ENCODE data around the gene EPS8L2.

The EPS8L2 gene

DNA sequence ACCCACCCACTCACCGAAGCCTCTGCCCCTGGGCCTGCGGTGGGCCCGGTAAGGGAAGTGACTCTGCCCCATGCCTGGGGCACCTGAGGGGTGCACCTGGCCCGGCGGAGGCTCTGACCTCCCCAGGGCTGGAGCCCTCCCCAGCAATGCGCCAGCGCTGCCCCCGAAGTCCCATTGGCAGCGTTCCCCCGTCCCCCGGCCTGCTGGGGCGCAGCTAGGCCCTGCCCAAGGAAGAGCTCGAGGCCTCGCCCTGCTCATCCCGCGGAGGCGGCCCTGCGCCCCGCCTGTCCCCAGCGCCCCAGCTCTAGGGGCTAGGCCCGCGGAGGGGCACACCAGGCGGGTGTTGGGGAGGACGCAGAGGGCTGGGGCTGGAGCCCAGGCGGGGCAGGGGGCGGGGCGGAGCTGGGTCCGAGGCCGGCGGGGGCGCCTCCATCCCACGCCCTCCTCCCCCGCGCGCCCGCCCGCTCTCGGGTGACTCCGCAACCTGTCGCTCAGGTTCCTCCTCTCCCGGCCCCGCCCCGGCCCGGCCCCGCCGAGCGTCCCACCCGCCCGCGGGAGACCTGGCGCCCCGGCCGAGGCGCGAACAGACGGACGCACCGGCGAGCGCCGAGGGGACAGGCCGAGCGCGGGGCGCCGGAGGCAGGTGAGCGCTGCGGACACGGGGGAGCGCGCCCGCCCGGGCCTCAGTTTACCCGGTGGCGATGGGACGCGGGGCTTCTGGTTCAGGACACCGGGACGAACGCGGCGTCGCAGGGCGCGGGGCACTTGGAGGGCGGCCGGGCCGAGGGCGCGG lies at the start of gene EPS8L2:
EPS8L2 (plus strand) TSS at position 586 of the 793 bp plus-strand sequence. CDS start 3,177 bp downstream, outside the sequence.
- no peak for DNase-seq (ENCODE audit: low read depth in 2 of 2)

DNA sequence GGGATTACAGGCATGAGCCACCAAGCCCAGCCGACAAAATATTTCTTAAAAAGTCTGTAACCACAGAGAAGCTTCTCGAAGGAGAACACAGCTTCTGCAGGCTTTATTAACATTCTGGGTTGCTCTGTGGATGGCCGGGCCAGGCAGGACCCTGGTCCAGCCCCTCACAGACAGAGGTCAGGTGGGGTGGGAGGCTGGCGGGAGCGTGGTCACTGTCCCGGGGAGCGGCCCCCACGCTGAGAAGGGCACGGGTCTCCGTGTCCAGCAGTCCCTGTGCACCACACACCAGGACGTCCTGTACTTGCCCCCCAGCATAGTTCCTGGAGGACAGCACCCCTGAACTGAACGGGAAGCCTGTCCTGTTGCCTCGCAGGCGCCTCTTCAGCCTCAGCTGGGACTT lies 49.6 kb upstream of the EPS8L2 start:
- DNase-seq (ENCODE audit: low read depth in 2 of 2), result no peak

DNA sequence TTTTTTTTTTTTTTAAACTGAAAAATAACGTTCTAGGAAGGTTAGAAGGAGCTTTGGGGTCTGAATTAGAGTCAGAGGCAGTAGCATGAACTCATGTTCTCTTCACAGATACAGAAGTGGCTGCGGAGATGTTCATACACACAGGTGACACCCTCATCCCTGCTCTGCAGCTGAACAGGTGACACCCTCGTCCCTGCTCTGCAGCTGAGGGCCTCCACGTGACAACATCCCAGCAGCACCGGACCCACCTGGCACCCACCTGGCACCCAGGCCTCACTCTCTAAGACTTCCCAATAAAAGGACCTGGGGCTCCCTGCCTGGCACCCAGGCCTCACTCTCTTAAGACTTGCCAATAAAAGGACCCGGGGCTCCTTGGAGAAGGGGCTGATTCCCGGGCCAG lies 49.2 kb upstream of the EPS8L2 start:
- DNase-seq (ENCODE audit: low read depth in 2 of 2), result no peak

DNA sequence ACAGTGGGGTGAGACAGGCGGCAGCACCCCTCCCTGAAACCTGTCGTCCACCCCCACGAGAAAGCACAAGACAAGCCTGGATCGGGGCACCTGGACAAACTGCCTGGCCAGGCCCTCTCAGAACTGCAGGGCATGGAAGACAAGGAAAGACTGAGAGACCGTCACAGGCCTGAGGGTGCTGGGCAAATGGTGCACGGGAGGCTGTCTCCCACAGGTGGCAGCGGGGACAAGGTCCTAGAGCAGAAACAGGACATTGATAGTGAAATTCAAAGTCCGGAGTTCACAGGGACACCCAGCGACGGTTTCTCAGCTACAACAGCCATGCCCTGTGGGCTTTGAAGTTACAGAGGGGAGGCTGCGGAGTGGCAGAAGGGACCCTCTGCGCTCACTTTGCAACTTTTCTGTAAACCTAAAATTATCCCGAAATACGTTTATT lies 48.3 kb upstream of the EPS8L2 start:
- DNase-seq (ENCODE audit: low read depth in 2 of 2), result no peak

DNA sequence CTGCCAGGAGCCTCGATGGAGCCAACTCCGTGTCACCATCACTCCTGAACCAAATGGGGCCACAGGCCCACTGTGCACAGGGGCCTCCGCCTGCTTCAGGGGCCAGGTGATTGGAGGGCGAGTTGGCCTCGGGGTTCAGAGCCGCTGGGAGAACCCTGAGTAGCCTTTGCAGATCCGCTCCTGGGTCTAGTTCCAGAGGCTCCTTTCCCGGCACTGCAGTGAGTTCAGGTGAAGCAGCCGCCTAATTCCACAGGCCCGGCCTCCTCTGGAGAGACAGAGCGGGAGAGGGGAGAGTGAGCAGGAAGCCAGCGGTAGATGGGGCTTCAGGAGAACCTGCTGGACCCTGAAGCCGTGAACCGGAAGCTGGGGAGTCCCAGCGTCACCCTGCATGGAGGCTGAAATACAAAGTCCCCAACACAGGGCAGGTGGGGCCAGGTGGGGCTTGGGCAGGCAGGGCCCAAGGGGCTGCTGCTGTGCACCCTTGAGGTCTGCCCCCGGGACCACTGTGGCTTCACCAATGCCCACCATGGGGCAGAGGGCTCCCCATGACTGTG lies 46.4 kb upstream of the EPS8L2 start:
- DNase-seq (ENCODE audit: low read depth in 2 of 2), result no peak

DNA sequence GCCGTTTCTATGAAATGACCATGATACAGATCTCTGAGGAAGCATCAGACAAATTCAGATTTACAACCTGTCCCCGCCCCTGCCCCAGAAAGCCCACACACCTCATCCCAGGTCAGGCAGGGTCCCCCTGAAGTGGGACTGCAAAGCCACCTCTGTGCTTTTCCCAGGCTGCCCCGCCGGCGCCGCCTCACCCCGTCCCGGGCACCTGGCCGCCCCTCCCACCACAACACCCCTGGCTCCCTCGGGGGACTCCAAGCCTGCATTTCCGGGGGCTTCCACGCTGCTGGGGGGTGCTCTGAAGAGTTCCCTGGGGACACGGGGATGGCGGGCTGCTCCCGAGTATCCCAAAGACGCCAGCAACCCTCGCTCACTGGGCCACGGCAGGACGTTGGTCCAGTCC lies 45.8 kb upstream of the EPS8L2 start:
- no peak for DNase-seq (ENCODE audit: low read depth in 2 of 2)

DNA sequence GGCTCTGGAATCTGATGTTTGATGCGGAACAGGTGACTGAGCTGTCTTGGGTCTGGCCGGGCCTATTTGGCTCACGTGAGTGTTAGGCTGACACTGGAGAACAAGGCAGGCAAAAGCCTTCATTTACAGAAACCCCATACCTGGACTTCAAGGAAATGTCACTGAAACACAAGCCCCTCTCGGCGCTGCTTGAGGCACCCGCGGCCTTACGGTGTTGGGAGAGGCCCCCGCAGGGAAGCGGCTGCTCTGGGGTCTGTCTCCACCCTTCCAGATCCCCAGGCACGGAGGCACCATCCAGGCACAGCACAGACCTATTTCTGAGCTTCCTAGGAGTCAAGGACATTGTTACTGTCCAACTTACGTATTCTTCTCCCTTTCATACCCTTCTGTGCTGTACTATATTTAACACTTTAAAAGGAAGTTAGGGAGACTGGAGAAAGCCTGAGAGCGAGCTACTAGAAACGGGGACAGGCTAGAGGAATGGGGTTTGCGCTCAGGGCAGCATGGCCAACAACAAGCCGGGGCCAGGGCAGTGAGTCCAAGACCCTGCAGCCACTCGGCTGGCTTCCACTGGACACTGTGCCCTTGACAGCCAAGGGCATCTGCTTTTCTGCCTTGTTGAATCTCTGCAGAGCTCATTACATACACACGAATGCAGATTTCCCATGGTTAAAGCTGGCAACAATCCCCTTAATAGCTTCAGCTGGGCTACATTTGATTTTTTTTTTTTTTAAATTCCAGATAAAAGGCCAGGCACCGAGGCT lies 45.2 kb upstream of the EPS8L2 start:
- no peak for DNase-seq (ENCODE audit: low read depth in 2 of 2)

DNA sequence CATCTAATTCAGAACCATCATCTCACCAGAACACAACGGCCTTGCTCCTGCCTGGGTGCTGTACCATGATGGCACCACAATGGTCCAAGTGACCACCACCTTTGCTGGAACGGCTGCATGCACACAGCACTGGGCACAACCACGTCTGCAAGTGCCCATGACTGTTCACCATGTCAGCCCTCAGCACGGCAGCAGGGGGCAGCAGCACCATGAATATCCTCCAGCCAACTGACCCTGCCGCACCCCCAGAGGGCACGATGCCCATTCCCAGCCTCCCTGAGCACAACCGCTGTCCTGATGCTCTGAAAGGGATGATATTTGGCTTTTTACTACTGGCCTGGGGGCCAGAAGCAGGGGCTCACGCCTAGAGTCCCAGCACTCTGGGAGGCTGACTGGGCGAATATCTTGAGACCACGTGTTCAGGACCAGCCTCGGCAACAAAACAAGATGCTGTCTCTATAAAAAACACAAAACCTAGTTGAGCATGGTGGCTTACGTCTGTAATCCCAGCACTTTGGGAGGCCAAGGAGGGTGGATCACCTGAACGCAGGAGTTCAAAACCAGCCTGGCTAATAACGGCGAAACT lies 43.2 kb upstream of the EPS8L2 start:
- DNase-seq (ENCODE audit: low read depth in 2 of 2), result no peak

DNA sequence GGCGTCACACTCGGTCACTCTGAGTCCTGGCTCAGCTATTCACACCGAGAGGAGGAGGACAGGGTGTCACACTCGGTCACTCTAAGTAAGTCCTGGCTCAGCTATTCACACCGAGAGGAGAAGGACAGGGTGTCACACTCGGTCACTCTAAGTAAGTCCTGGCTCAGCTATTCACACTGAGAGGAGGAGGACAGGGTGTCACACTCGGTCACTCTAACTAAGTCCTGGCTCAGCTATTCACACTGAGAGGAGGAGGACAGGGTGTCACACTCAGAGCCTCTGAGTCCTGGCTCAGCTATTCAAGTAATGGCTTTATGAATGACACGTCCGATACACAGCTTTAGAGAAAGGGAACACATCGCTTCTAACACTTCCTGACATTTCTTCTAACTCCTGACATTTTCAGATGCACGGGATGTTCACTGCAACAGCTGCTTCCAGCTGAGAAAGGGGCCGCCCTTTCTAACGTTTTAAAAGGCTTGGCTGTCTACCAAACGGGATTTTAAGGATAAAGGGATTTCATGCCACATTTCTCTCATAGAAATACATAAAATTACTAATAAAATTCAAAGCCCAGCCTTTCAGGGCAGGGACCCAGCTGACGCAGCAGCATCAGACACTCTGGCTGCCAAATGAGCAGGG lies 40.8 kb upstream of the EPS8L2 start:
- no peak for DNase-seq (ENCODE audit: low read depth in 2 of 2)

DNA sequence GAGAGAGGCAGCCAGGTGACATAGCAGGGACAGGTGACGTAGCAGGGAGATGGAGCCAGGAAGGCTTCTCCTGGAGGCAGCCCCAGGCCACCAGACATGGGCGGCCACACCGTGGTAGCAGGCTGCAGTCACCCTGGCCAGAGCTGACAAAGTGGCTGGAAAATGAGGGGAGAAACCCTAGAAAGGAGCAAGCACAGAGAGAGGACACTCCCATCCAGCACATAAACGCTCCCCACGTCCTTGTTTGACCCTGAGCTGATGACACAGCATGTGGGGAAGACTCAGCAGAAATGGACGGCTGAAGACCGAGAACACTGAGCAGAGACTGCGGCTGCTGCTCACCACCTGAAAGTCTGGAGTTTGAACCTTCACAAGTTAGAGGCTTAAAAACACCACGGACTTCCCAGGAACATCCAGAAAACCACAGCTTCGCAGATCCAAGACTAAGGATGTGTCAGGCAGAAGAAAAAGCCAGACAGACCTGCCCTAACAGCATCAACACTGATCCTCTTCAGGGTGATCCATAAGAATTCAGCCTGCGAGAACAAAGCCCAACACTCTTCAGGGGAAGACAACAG lies 40.2 kb upstream of the EPS8L2 start:
- no peak for DNase-seq (ENCODE audit: low read depth in 2 of 2)

DNA sequence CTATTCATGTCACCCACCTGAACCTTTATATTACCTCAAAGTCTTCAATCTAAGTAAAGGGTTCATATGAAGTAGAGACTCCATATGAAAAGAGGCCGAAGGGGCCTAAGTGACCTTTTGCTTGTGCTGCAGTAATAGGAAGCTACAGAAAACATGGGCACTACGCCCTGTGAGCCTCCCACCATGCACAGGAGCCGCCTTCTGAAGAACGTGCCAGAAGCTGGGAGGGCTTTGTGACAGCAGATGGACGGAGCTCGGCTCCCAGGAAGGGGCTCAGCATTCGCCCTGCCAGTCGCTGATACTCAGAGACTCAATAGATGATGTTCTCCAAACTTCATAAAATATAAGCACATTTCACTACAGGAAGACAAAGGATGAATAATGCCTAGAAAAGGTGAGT lies 32.2 kb upstream of the EPS8L2 start:
- no peak for DNase-seq (ENCODE audit: low read depth in 2 of 2)

DNA sequence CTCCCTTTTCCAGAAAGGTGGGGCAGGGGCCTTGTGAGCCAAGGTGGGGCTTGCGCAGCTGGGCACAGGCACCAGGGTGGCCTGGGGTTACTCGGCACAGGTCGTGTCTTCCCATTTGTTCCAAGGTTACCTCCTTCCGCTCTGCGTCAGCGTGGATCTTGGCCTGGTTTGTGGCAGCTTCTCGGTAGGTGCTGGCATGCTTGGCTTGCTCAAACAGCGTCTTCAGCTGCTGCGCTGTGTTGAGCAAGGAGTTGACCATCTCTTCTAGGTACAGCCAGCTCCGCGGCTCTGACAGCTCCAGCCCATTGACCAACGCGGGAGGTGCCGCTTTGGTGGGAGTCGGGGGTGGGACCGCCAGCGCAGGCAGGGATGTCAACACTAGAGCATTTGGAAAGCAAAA lies 31.6 kb upstream of the EPS8L2 start:
- no peak for DNase-seq (ENCODE audit: low read depth in 2 of 2)

DNA sequence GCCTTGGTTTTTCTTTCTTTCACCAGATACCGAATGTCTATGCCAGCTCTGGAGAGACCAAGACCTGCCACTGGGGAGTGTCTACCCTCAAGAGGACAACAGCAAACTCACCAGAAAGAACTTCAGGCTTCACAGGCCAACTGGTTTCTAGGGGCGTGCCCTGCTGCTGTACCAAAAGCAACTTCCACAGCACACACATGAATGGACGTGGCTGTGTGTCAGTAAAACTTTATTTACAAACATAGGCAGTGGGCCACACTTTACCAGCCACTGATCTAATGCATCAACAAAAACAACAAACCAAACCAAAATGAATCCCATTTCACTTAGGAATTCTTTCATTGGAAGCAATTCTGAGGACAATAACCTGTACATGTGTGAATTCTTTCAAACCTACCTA lies 27.7 kb upstream of the EPS8L2 start:
- no peak for DNase-seq (ENCODE audit: low read depth in 2 of 2)

DNA sequence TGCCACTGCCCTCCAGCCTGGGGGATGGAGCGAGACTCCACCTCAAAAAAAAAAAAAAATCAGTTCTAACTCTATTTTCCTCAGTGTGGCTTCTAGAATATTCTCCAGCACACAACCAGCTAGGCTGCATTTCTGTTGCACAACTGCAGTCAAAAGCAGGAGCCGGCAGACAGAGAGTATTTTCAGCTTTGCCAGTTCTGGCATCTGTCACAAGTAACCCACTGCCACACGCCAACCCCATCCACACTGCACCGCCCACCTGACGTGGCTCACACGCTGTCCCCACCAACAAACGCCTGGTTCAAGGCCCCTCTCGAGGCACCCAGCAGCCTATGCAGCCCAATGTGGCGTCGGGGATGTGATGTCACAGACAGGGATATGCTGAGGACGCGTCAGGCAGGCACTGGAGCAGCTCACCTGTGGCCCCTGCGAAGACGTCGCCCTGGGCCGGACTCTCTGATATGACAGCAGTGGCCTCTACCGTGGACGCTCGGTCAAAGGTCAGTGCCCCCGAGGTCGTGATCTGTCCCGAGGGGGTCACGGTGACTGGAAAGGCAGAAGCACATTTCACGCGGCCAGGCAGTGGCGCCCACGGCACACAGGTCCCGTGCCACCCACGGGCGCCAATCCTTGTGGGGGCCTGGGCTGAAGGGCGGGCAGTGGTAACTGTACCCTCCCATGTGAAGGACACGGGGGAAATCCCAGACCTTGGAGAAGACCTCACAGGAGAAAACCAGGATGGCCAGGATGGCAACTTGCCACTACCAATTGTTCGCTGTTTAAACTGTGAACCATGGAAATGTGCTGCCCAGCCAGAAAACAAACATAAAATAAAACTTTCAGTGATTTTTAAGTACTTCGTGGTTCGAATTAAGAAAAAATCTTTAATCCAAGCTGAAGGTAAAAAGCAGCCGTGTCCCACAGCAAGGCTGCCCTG lies 26.5 kb upstream of the EPS8L2 start:
- DNase-seq (ENCODE audit: low read depth in 2 of 2), result no peak

DNA sequence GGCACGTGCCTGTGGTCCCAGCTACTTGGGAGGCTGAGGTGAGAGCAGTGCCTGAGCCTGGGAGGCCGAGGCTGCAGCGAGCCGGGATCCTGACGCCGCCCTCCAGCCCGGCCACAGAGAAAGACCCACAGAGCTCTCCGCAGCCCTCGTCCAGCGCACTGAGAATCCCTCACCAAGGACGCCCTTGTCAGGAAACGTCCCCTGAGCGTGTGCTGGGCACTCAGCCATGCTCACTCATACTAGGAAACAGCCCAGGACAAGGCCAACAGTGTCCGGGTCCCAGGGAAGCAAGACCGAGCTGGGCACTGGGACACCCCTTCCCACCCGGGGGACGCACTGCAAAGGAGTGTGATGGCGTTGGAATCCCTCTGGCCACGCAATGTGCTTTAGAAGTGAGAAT lies 25.6 kb upstream of the EPS8L2 start:
- DNase-seq (ENCODE audit: low read depth in 2 of 2), result no peak

DNA sequence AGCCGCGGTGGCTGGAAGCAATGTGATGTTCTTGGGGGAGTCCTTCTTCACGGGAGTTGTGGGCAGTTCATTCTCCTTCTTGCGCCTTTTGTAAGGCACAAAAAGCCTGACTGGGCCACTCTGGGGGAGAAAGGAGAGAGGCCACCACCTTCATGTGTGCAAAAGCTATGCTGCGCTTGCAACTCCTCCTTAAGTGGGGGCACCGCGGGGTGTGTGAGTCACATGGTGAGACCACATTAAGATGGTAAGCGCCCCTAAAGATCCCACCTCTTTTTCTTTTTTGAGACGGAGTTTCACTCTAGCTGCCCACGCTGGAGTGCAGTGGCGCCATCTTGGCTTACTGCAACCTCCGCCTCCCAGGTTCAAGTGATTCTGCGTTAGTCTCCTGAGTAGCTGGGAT lies 25.1 kb upstream of the EPS8L2 start:
- DNase-seq (ENCODE audit: low read depth in 2 of 2), result no peak

DNA sequence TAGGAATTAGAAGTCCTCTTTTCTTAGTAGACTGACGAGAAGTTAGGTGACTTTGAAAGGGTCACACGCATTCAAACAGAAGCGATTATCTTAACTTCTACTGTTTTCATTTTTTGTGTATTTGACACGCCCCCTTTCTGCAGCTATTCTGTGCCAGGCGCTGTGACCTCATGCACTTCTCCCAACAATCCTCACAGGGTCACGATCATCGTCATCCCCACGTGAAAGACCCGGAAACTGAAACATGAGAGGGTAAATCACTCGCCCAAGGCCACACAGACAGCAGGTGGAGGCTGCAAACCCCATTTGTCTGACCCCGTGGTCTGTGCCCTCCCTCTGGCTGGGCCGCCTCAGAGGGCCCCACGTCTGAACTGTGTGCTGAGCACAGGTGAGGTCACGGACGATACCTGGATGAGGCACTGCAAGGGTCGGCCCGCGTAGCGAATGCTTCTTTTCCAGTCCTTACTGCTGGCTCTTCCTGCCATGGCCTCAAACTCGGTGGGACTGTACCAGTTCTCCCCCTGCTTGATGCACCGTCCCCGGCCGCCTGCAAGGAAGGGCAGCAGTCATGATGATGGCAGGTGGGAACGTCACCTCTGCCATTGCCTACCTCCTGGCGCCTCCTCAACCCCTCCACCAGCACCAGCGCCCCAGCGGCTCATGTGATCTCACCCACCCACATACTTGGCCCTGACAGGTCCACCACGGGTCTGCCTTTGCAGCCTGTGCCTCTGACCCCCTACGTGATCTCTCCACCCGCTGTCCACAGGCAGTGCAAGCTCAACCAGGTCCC lies 19.4 kb upstream of the EPS8L2 start:
- DNase-seq (ENCODE audit: low read depth in 2 of 2), result no peak

DNA sequence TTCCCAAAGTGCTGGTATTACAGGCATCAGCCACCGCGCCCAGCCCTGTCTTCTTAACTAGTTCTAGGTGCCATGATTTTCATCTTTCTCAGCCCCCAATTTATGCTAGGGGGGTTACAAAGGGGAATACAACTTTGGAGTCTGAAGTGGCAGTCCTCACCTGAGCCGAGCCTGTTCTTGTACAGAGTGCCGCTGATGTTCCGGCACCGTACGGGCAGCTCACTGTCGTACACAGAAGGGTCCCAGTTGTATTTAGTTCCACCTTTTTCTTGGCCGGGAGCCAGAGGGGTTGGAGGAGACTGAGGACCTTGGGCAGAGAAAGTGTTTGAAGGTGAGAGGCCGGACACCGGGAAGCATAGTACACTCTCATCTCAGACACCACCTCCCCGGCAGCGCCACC lies 18.3 kb upstream of the EPS8L2 start:
- DNase-seq (ENCODE audit: low read depth in 2 of 2), result no peak

DNA sequence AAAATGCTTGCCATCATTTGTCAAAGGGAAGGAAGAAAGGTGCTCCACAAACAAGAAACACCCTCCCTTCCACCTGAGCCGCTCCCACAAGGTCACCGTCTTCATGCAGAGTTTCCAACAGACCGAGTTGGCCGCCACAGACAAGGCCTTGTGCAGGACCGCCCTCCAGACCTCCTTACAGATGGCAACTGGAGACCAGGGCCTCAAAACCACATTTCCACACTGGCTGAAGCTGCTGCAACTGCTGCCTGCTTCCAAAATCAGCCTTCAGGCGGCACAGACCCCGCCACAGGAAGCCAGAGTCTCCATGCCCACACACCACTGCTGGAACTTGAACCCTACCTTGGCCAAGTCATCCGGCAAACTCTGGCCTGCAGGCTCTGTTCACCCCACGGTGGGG lies 17.4 kb upstream of the EPS8L2 start:
- no peak for DNase-seq (ENCODE audit: low read depth in 2 of 2)

DNA sequence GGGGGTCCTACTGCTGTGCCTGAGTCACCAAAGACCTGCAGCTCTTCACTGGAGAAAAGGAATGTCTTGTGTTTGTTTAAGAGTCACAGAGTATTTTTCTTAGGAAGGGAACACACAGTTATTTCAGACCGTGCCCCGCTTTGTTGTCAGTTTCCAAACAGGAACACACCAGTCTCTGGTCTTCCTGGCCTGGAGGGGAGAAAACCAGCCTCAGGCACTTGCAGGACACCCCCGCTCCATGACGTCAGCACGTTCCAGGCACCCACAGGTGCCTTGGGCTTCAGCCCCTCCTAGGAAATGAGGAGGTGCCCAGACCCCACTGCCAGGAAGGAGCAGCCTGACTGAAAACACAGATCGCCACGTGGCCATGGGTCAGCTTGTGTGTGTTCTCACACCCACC lies 16.4 kb upstream of the EPS8L2 start:
- no peak for DNase-seq (ENCODE audit: low read depth in 2 of 2)
